CD14-positive monocyte (primary cell): Measurements from ENCODE around the gene LRRC3. TPM values are rescaled to one million over a fixed set of nuclear protein-coding genes. Genes with fewer than 3 reads are reported as not detected.

ENCODE experiments used
- DNase-seq, 3 donors: peaks; one replicate each; pipeline ENCODE4 v3.0.0-alpha.2; 2011 to 2022
- H2AFZ ChIP-seq: 2 replicates; pipeline ENCODE4 v1.6.0; 2012; ENCODE audit warnings: mild to moderate bottlenecking, low read depth, low read length, inconsistent platforms; ENCODE audit not compliant: insufficient read depth, poor library complexity, severe bottlenecking
- H3K27ac ChIP-seq, 2 donors: 1 replicate in 1 of 2; 2 replicates in 1 of 2; pipeline ENCODE4 v1.5.1; 2012 to 2013; ENCODE audit warnings: low read length in 2 of 2, control low read depth in 1 of 2, inconsistent platforms in 1 of 2, low read depth in 1 of 2, mild to moderate bottlenecking in 1 of 2
- H3K27me3 ChIP-seq, 2 donors: one replicate each; pipeline versions ENCODE4 v1.6.0 to v1.6.1; 2011 to 2013; ENCODE audit warnings: low read length in 2 of 2; ENCODE audit not compliant: control insufficient read depth in 2 of 2, insufficient read depth in 2 of 2
- H3K36me3 ChIP-seq, 2 donors: replicated peaks in 1 of 2; 1 replicate in 1 of 2; 2 replicates in 1 of 2; pipeline versions ENCODE4 v1.5.1 to v1.6.1; 2012 to 2013; ENCODE audit warnings: low read length in 2 of 2, control low read depth in 1 of 2, inconsistent platforms in 1 of 2, mild to moderate bottlenecking in 1 of 2; ENCODE audit not compliant: insufficient read depth in 2 of 2, control insufficient read depth in 1 of 2
- H3K4me1 ChIP-seq, 2 donors: 1 replicate in 1 of 2; 2 replicates in 1 of 2; pipeline versions ENCODE4 v1.5.1 to v1.6.1; 2012 to 2013; ENCODE audit warnings: low read length in 2 of 2, control low read depth in 1 of 2, inconsistent platforms in 1 of 2, mild to moderate bottlenecking in 1 of 2, moderate library complexity in 1 of 2; ENCODE audit not compliant: insufficient read depth in 2 of 2, control insufficient read depth in 1 of 2
- H3K4me2 ChIP-seq: replicated peaks from 2 replicates; pipeline ENCODE3; 2012; ENCODE audit warnings: low read length, moderate library complexity, mild to moderate bottlenecking; ENCODE audit not compliant: poor library complexity, severe bottlenecking; ENCODE audit errors: extremely low read depth
- H3K4me3 ChIP-seq, 3 experiments: fragments of 200-600 bp in 1 of 3; sonication (generic) in 1 of 3; replicated peaks in 1 of 3; 1 replicate in 2 of 3; 2 replicates in 1 of 3; pipeline ENCODE4 v1.5.1; 2011 to 2013; ENCODE audit warnings: low read length in 3 of 3, mild to moderate bottlenecking in 3 of 3, control low read depth in 2 of 3, low read depth in 2 of 3, inconsistent platforms in 1 of 3, moderate library complexity in 1 of 3
- H3K79me2 ChIP-seq: 2 replicates; pipeline ENCODE4 v1.6.0; 2012; ENCODE audit warnings: mild to moderate bottlenecking, control low read depth, inconsistent platforms, low read length, moderate library complexity; ENCODE audit not compliant: insufficient read depth
- H3K9ac ChIP-seq: 2 replicates; pipeline ENCODE4 v1.6.0; 2017; ENCODE audit warnings: low read length, mild to moderate bottlenecking; ENCODE audit not compliant: insufficient read depth, poor library complexity, severe bottlenecking
- H3K9me3 ChIP-seq, 2 donors: replicated peaks in 1 of 2; 1 replicate in 1 of 2; 2 replicates in 1 of 2; pipeline versions ENCODE4 v1.5.1 to v1.6.1; 2012 to 2013; ENCODE audit warnings: low read length in 2 of 2, control low read depth in 1 of 2; ENCODE audit not compliant: control insufficient read depth in 1 of 2, insufficient read depth in 1 of 2
- H4K20me1 ChIP-seq: 2 replicates; pipeline ENCODE4 v1.6.0; 2012; ENCODE audit warnings: mild to moderate bottlenecking, low read length, control low read depth, moderate library complexity; ENCODE audit not compliant: insufficient read depth
- H3K27ac Mint-ChIP-seq, 7 donors: one replicate each; pipeline ENCODE4 v1.8.0; 2020; ENCODE audit warnings: mild to moderate bottlenecking in 7 of 7, mixed read lengths in 7 of 7, moderate library complexity in 6 of 7, inconsistent platforms in 2 of 7
- H3K27me3 Mint-ChIP-seq, 3 donors: one replicate each; pipeline ENCODE4 v1.8.0; 2021 to 2022; ENCODE audit warnings: low read depth in 3 of 3, mild to moderate bottlenecking in 3 of 3, mixed read lengths in 3 of 3, moderate library complexity in 3 of 3, inconsistent platforms in 1 of 3
- H3K36me3 Mint-ChIP-seq, 2 donors: one replicate each; pipeline ENCODE4 v1.8.0; 2020; ENCODE audit warnings: mixed read lengths in 2 of 2, inconsistent platforms in 1 of 2, mild to moderate bottlenecking in 1 of 2
- H3K4me1 Mint-ChIP-seq: one replicate; pipeline ENCODE4 v1.8.0; 2020; ENCODE audit warnings: mild to moderate bottlenecking, mixed read lengths
- H3K4me3 Mint-ChIP-seq, 2 donors: one replicate each; pipeline ENCODE4 v1.8.0; 2020; ENCODE audit warnings: mild to moderate bottlenecking in 2 of 2, mixed read lengths in 2 of 2, moderate library complexity in 1 of 2
- H3K9me3 Mint-ChIP-seq, 7 donors: one replicate each; pipeline ENCODE4 v1.8.0; 2020 to 2022; ENCODE audit warnings: mixed read lengths in 7 of 7, mild to moderate bottlenecking in 6 of 7, moderate library complexity in 6 of 7, inconsistent platforms in 2 of 7
- WGBS: methylation state at CpG from one replicate; pipeline ENCODE4 v1.1.5; 2013; ENCODE audit warnings: missing lambda C conversion rate; ENCODE audit not compliant: insufficient coverage; 5-methylcytosine and 5-hydroxymethylcytosine counted together
- intact Hi-C, 2 donors: fragments of 100-400 bp; cut with micrococcal nuclease; formaldehyde crosslinking; loops; one replicate each; pipeline versions ENCODE4 v1.15.0 to v1.15.1; 2023
- polyA plus RNA-seq, 3 donors: library from polyadenylated mRNA; depleted of rRNA in 1 of 3; unstranded in 2 of 3; stranded (reverse) in 1 of 3; fragments of 300-500 nt in 2 of 3; fragments of >200 nt in 1 of 3; fragmentation: Illumina TruSeq in 2 of 3; gene quantifications; 1 replicate in 2 of 3; 2 replicates in 1 of 3; pipeline ENCODE4 v1.2.3, GENCODE V29; 2012 to 2021
- TF ChIP-seq, protein P1 (sequence below): fragments of 200-600 bp; IDR thresholded peaks from one replicate; pipeline ENCODE4 v1.8.0; 2022; ENCODE audit warnings: antibody characterized with exemption, mild to moderate bottlenecking

The LRRC3 gene
- polyA plus RNA-seq, 3 donors, result 0.30 to 0.59 (median 0.41) TPM

DNA sequence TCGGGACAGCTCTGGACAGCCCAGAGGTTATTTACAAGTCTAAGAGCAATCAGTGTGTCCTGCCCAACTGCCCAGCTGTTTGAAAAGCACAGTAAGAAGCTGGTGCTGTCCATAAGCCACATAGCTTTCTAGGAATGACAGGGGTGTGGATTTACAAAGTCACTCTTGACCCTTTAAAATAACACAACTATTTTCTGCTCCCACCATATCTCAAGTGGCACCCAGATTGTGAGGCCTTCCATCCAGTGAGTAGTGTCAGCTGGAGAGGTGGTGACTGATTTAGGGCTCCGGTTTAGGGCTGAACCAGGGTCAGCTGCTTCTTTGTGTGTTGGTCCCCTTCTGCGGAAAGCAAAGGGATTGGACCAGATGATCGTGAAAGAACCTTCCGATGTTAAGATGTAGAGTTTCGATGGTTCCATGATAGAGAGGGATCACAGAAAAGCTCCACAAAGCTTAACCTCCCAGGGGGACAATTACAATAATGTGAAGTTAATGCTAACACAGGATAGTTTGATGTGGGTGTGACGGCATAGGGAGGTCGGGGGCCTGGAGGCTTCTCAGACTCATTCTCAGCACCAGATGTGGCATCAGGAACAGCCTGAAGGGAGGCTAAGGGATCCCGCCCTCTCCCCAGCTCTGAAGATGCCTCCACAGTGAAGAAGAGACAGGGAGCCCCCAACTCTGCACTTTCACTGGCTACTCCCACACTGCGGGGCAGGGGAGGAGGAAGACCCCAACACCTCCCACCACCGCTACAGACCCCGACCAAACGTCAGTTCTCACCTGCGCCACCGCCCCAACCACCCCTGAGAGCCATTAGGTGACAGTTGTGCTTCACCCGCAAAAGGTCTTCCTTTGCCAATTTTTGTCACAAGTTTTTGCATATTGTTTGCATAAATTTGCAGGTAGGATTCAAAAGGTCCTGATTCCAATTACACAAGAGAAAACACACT lies 40.6 kb downstream of the LRRC3 start:
- no peak overlapping the region for H3K4me3 Mint-ChIP-seq
- H3K27me3 Mint-ChIP-seq, result peaks cover 2 to 16% (median 7%) of the 10 kb centered on the region in 3 donors
- peak overlapping the region in 1 of 7 donors; percentile 3 for H3K27ac Mint-ChIP-seq
- intact Hi-C loops, result no loop called here
- Histone ChIP-seq H3K27me3 (no peaks in the 10 kb centered on the region), H4K20me1 (no peaks in the 10 kb centered on the region), H3K36me3 (no peaks in the 10 kb centered on the region), H3K4me2 (no peak overlapping the region), H3K9me3 (peaks cover 29 to 32% of the 10 kb centered on the region in 2 donors), H3K9ac (no peak overlapping the region), H2AFZ (no peak overlapping the region), H3K4me3 (no peak overlapping the region), H3K4me1 (no peaks in the 10 kb centered on the region), H3K27ac (no peak overlapping the region), H3K79me2 (no peaks in the 10 kb centered on the region)
- DNase-seq, result no peak
- H3K9me3 Mint-ChIP-seq, result peaks cover 19 to 36% (median 28%) of the 10 kb centered on the region in 7 donors
- 90% methylated on average over 2 of the region's 16 CpGs for WGBS
- peaks cover 8% of the 10 kb centered on the region for H3K4me1 Mint-ChIP-seq
- H3K36me3 Mint-ChIP-seq, result no peaks in the 10 kb centered on the region
- TF ChIP-seq, protein P1, sequence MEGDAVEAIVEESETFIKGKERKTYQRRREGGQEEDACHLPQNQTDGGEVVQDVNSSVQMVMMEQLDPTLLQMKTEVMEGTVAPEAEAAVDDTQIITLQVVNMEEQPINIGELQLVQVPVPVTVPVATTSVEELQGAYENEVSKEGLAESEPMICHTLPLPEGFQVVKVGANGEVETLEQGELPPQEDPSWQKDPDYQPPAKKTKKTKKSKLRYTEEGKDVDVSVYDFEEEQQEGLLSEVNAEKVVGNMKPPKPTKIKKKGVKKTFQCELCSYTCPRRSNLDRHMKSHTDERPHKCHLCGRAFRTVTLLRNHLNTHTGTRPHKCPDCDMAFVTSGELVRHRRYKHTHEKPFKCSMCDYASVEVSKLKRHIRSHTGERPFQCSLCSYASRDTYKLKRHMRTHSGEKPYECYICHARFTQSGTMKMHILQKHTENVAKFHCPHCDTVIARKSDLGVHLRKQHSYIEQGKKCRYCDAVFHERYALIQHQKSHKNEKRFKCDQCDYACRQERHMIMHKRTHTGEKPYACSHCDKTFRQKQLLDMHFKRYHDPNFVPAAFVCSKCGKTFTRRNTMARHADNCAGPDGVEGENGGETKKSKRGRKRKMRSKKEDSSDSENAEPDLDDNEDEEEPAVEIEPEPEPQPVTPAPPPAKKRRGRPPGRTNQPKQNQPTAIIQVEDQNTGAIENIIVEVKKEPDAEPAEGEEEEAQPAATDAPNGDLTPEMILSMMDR, result no peak

DNA sequence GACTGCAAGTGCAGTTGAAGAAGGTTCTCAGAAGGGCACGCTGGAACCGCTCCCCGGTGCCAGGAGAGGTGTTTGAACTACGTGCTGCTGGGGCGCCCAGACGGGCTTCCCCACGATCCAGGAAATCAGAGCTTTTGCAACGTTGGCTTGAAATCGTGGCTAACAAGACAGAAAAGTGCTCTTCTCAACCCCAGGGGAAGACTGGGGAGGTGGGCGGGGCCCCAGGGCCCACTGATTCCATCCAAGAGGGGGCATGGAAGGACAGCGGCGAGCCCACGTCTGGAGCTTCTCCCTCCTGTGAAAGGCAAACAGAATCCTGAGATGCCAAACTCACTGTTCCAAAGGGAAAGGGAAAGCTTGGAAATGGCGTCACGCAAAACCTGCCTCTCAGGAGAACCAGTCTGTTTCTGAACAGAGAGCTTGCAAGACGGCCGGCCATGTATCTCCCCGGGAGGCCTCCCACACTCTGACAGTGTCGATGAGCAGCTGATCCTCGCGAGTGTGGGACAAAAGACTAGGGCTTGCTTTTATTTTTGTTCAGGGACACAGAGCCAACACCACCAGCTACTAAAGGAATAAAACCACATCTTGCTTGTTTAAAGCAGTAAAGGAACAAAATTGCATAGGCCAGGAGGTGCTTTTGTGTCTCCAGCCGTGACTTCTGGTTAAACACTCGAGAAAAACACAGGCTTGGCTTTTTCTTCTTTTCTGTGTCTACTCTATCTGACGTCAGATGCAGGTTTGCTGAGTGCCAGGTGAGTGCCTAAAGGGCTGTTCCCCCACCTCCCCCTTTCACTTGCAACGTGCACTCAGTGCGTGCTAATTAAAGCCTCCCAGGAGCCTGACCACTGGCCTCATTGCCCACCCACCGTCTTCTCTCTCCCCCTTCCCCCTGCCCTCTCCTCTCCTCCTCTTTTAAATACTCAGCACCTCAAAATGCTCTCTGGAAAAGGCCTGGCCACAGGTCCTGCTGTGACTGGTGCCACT lies 41.5 kb downstream of the LRRC3 start:
- Mint-ChIP-seq H3K27me3 (peaks cover 2 to 14% (median 7%) of the 10 kb centered on the region in 3 donors), H3K36me3 (no peaks in the 10 kb centered on the region), H3K4me1 (peaks cover 8% of the 10 kb centered on the region), H3K9me3 (peaks cover 18 to 35% (median 24%) of the 10 kb centered on the region in 7 donors), H3K4me3 (no peak overlapping the region), H3K27ac (no peak overlapping the region)
- no peaks in the 10 kb centered on the region for H3K36me3 ChIP-seq
- no peaks in the 10 kb centered on the region for H3K27me3 ChIP-seq
- H3K4me1 ChIP-seq, result no peaks in the 10 kb centered on the region
- no peaks in the 10 kb centered on the region for H4K20me1 ChIP-seq
- TF ChIP-seq, protein P1, result no peak
- H3K27ac ChIP-seq, result no peak overlapping the region
- H3K4me2 ChIP-seq, result no peak overlapping the region
- peaks cover 24 to 25% of the 10 kb centered on the region in 2 donors for H3K9me3 ChIP-seq
- DNase-seq, result no peak
- H2AFZ ChIP-seq, result no peak overlapping the region
- intact Hi-C loops, result no loop called here
- H3K9ac ChIP-seq, result no peak overlapping the region
- H3K4me3 ChIP-seq, result no peak overlapping the region
- 67% methylated on average over 23 of the region's 27 CpGs for WGBS
- H3K79me2 ChIP-seq, result no peaks in the 10 kb centered on the region
